OCI-LY1 (cell line): Measurements from ENCODE around the gene NPAS4.

Source experiments
- H2AFZ ChIP-seq: fragments of 200-600 bp; sonication (generic), shearing (Covaris generic); 2 replicates; pipeline ENCODE4 v1.6.0; 2014; ENCODE audit warnings: antibody characterized with exemption, mild to moderate bottlenecking, low read length
- H3F3A ChIP-seq: fragments of 200-600 bp; sonication (generic), shearing (Covaris generic); 2 replicates; pipeline ENCODE4 v1.6.0; 2014; ENCODE audit warnings: mild to moderate bottlenecking, antibody characterized with exemption, low read length, moderate library complexity; ENCODE audit not compliant: insufficient read depth
- H3K27ac ChIP-seq: fragments of 200-600 bp; sonication (generic); 2 replicates; pipeline ENCODE4 v1.5.1; 2014; ENCODE audit warnings: low read length, mixed run types, mild to moderate bottlenecking, low read depth; ENCODE audit not compliant: poor library complexity, severe bottlenecking
- H3K27me3 ChIP-seq: fragments of 200-600 bp; sonication (generic); 2 replicates; pipeline ENCODE4 v1.6.0; 2014; ENCODE audit warnings: antibody characterized with exemption, mild to moderate bottlenecking, low read length, moderate library complexity; ENCODE audit not compliant: insufficient read depth
- H3K36me3 ChIP-seq: fragments of 200-600 bp; sonication (generic); 2 replicates; pipeline ENCODE4 v1.6.1; 2014; ENCODE audit warnings: mild to moderate bottlenecking, antibody characterized with exemption, low read length, moderate library complexity, mixed read lengths; ENCODE audit not compliant: insufficient read depth
- H3K4me1 ChIP-seq: fragments of 200-600 bp; sonication (generic); 2 replicates; pipeline ENCODE4 v1.5.1; 2014; ENCODE audit warnings: mild to moderate bottlenecking, low read length, moderate library complexity; ENCODE audit not compliant: insufficient read depth, severe bottlenecking
- H3K4me2 ChIP-seq: fragments of 200-600 bp; sonication (generic), shearing (Covaris generic); 2 replicates; pipeline ENCODE4 v1.6.1; 2014; ENCODE audit warnings: low read length
- H3K4me3 ChIP-seq: fragments of 200-600 bp; sonication (generic); 2 replicates; pipeline ENCODE4 v1.5.1; 2014; ENCODE audit warnings: low read length, low read depth, mild to moderate bottlenecking, mixed read lengths; ENCODE audit not compliant: poor library complexity, severe bottlenecking
- H3K79me2 ChIP-seq: fragments of 200-600 bp; shearing (Covaris generic); 2 replicates; pipeline ENCODE4 v1.6.1; 2016; ENCODE audit warnings: mixed run types, low read length, mixed read lengths; ENCODE audit not compliant: insufficient read depth
- H3K9ac ChIP-seq: fragments of 200-600 bp; sonication (generic), shearing (Covaris generic); 2 replicates; pipeline ENCODE4 v1.6.1; 2014; ENCODE audit warnings: mild to moderate bottlenecking, low read length, mixed read lengths
- H3K9me2 ChIP-seq: fragments of 200-600 bp; sonication (generic), shearing (Covaris generic); 2 replicates; pipeline ENCODE4 v1.6.1; 2014; ENCODE audit warnings: low read depth, mild to moderate bottlenecking, low read length, mixed read lengths
- H3K9me3 ChIP-seq: fragments of 200-600 bp; shearing (Covaris generic); 2 replicates; pipeline ENCODE4 v1.6.1; 2014; ENCODE audit warnings: low read length, mixed read lengths
- H4K20me1 ChIP-seq: fragments of 200-600 bp; sonication (generic), shearing (Covaris generic); 2 replicates; pipeline ENCODE4 v1.6.0; 2016; ENCODE audit warnings: mild to moderate bottlenecking, low read length; ENCODE audit not compliant: insufficient read depth
- CTCF ChIP-seq: fragments of 200-600 bp; sonication (generic), shearing (Covaris generic); IDR thresholded peaks from 2 replicates; pipeline ENCODE4 v1.5.1; 2017; ENCODE audit warnings: mild to moderate bottlenecking, antibody characterized with exemption, low read length, moderate library complexity, mixed read lengths
- EZH2 ChIP-seq: fragments of 200-600 bp; sonication (generic), shearing (Covaris generic); IDR thresholded peaks from 2 replicates; pipeline ENCODE4 v1.8.0; 2017; ENCODE audit warnings: borderline replicate concordance, mixed run types, mild to moderate bottlenecking, antibody characterized with exemption, low read length, moderate library complexity, mixed read lengths

The NPAS4 gene

GRCh38 chr11:66411323-66411722 lies 9.5 kb upstream of the NPAS4 start:
- Histone ChIP-seq H3K27ac (no peak overlapping the region), H2AFZ (no peak overlapping the region), H3K79me2 (no peaks in the 10 kb centered on the region), H3K4me1 (peaks cover 7% of the 10 kb centered on the region), H4K20me1 (no peaks in the 10 kb centered on the region), H3K4me3 (no peak overlapping the region), H3K4me2 (no peak overlapping the region), H3K9ac (no peak overlapping the region), H3K36me3 (no peaks in the 10 kb centered on the region), H3K9me2 (no peaks in the 10 kb centered on the region), H3F3A (no peaks in the 10 kb centered on the region), H3K9me3 (no peaks in the 10 kb centered on the region), H3K27me3 (no peaks in the 10 kb centered on the region)
- no peak for TF ChIP-seq EZH2
- no peak for TF ChIP-seq CTCF

- no peak overlapping the region for H3K27ac ChIP-seq
- H3K4me1 ChIP-seq: peaks cover 7% of the 10 kb centered on the region
- H3K9me2 ChIP-seq: no peaks in the 10 kb centered on the region
- H3K79me2 ChIP-seq: no peaks in the 10 kb centered on the region
- no peak for TF ChIP-seq EZH2
- no peak for TF ChIP-seq CTCF
- no peaks in the 10 kb centered on the region for H3K36me3 ChIP-seq
- H3K27me3 ChIP-seq: no peaks in the 10 kb centered on the region
- H4K20me1 ChIP-seq: no peaks in the 10 kb centered on the region
- no peak overlapping the region for H3K4me3 ChIP-seq
- no peaks in the 10 kb centered on the region for H3K9me3 ChIP-seq
- H3K9ac ChIP-seq: no peak overlapping the region
- H2AFZ ChIP-seq: no peak overlapping the region
- H3F3A ChIP-seq: no peaks in the 10 kb centered on the region
- no peak overlapping the region for H3K4me2 ChIP-seq
Measured at GRCh38 chr11:66412110-66412509, 8.7 kb upstream of the NPAS4 start.

GRCh38 chr11:66413167-66413566 lies 7.7 kb upstream of the NPAS4 start:
- no peak overlapping the region for H3K4me3 ChIP-seq
- H3K36me3 ChIP-seq: no peaks in the 10 kb centered on the region
- no peak overlapping the region for H3K4me2 ChIP-seq
- no peaks in the 10 kb centered on the region for H3K9me2 ChIP-seq
- no peaks in the 10 kb centered on the region for H3K79me2 ChIP-seq
- no peaks in the 10 kb centered on the region for H3K27me3 ChIP-seq
- H3K9me3 ChIP-seq: no peaks in the 10 kb centered on the region
- no peaks in the 10 kb centered on the region for H4K20me1 ChIP-seq
- no peak overlapping the region for H3K9ac ChIP-seq
- no peak overlapping the region for H3K27ac ChIP-seq
- H3K4me1 ChIP-seq: peaks cover 7% of the 10 kb centered on the region
- no peak for TF ChIP-seq EZH2
- no peak for TF ChIP-seq CTCF
- H3F3A ChIP-seq: no peaks in the 10 kb centered on the region
- no peak overlapping the region for H2AFZ ChIP-seq
